Erythroblast (primary cell): ENCODE measurements around the gene MBTPS1.
A peak's percentile ranks its signal among the peaks of the same experiment; 100 is the strongest.

Experiments used
- DNase-seq, 2 experiments: peaks; one replicate each; lab custom pipeline; 2025; lab: John Stamatoyannopoulos, UW
- GATA1 ChIP-seq: IDR thresholded peaks from 2 replicates; pipeline ENCODE4 v1.6.1; 2011; ENCODE audit warnings: low read depth, mild to moderate bottlenecking, control low read depth, low read length, moderate library complexity
- POLR2A ChIP-seq: IDR thresholded peaks from 2 replicates; pipeline ENCODE4 v1.6.1; 2011; ENCODE audit warnings: mild to moderate bottlenecking, low read length

The MBTPS1 gene

DNA sequence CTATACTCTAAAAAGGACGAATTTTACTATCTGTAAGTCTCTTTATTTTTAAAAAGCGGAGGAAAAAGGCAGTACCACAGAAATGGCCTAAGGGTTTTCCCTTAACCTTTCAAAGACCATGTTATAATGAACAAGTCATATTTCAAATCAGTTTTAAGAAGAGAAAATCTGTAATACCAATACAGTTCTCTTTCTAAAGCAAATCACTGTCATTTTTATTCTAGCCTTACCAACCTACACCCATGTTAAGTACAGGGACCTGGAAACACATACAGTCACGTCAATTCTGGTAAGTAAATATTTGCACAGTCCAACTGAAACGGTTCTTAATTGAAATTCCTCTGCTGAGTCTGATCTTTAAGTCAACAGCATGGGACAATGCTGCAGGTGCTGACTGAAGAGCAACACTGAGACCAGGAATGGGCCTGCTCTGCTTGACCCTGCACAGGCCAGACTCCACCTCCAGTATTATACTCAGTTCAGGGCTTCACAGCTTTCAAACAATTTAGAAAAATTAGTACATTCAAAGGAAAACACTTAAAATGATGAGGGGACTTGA is 20.2 kb downstream of the MBTPS1 start:
- TF ChIP-seq POLR2A (no peak), GATA1 (no peak)
- no peak for DNase-seq

DNA sequence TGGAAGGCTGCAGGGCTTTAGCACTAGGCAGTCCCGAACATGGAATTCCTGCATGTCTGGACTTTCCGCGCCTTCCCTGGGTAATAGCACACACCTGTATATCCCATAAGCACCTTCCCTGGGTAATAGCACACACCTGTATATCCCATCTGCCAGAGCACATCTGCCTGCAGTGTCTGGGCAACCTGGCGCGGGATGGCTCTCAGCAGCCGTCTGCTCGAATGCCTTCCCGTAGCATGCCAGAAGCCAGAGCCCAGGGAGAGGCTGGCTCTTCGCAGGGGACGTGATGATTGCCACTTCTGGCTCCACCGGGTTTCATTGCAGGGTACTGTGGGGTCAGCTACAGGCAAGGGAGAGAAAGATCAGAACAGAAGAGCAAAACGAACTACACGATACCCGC is 21.3 kb downstream of the MBTPS1 start:
- no peak for DNase-seq
- TF ChIP-seq GATA1 (no peak), POLR2A (no peak)

DNA sequence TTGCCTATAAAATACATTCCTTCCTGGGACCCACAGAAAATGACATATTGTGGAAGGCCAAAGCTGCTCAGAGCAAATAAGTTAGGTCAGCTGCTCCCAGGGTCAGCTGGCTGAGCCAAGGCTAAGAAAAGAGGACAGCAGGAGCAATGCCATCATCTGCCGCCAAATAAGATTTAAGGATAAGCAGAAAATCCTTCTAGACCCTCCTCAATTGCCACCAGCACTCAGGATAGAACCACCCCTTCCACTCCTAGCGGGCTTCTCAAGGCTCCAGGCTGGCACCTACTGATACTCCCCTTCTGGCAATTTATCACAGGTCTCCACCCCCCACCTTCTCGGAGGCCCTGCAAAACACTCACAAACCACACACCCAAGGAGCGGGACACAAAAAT is 22.9 kb downstream of the MBTPS1 start:
- DNase-seq: no peak
- TF ChIP-seq GATA1 (no peak), POLR2A (no peak)

DNA sequence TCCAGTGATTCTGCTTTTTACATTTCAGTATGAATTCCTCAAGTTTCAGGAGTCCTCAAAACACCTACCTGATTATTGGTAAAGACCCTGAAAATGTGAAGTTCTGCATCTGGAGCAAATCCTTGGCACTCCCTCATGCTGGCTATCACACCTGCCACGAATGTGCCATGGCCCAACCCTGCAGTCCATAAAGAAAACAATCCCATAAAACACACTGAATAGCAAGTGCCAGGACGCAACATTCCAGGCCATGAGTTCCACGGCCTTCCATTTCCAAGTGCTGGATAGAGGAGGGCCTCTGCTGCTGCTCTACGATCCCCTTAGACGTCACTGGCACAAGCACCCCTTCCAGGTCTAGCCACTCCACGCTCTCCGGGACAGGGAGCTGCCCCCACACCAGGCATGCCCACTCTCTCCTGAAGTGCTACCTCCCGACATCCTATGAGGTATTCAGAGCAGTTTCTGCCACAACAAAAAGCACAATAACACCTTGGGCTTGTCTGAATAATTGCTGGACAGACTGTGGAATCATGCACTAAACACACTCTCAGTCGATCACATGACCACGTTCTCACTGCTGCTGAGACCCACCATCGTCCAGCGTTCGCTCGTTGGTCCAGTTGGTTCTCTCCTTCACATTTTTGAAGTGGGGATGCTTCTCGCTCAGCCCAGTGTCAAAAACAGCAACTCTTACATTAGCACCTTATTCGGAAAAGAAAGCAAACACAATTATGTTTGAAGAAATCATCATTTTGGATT is 23.4 kb downstream of the MBTPS1 start:
- DNase-seq: no peak
- TF ChIP-seq GATA1 (no peak), POLR2A (no peak)

DNA sequence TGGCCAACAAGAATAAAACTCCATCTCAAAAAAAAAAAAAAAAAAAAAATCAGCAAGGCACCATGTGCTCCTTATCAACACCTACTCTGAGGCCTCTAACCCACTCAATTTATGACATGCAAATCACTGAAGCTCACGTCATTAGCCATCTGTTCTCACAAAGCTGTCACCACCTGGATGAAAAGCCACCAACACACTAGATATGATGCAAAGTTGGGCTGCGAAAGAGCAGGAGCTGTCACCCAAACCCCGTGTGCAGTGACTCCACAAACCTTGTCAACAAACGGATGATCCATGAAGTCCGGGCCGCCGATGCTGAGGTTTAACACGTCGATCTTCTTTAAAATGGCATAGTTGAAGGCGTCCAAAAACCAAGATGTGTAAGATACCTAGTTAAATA is 25.3 kb downstream of the MBTPS1 start:
- TF ChIP-seq GATA1: no peak
- no peak for TF ChIP-seq POLR2A
- DNase-seq: no peak

DNA sequence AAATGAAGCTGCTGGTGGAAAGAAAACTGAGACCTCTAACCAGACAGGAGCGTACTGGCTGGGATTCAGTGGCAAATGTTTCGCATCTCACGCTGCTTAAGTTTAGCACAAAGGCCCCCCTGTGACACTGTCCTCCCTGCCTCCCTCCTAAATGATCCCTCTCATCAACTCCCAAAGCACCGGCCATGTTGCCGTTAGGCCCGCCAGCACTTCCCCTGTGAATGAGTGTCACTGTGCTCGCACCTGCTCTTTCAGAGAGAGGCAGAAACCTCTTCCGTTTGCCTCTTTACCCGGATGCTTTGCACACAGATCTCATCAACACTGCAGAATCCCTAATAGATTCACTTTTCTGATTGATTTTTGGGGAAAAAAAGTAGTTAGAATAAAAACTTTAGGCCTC is 26.5 kb downstream of the MBTPS1 start:
- no peak for DNase-seq
- TF ChIP-seq GATA1 (no peak), POLR2A (no peak)

DNA sequence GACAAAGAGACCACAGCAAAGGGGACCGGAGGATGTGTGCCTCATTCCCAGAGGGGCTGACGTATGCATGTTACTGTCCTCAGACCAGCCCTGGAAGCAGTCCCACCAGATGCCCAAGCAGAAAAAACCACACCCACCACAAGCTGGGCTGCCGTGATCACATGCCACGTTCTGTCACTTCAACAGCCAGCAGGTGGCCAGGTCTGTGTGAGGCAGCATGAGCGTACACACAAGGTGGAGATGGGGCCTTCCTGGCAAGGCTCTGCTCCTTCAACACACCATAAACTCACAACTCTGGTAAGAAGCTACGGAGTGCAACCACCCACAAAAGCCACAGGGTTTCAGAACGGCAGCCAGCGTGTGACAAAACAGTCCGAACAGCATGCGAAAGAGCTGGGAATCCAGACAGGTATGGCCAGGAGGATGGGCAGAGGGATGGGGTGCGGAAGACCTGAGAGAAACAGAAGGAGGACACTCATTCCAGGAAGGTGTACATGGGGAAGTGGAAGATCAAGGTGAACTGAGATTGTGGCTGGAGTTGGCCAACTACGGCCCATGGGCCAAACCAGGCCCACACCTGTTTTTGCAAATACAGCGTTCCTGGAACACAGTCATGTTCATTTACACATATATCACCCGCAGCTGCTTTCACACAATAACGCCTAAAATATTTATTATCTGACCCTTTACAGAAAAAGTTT is 27.9 kb downstream of the MBTPS1 start:
- TF ChIP-seq POLR2A: no peak
- no peak for TF ChIP-seq GATA1
- peak; percentile 23 to 35 for DNase-seq

DNA sequence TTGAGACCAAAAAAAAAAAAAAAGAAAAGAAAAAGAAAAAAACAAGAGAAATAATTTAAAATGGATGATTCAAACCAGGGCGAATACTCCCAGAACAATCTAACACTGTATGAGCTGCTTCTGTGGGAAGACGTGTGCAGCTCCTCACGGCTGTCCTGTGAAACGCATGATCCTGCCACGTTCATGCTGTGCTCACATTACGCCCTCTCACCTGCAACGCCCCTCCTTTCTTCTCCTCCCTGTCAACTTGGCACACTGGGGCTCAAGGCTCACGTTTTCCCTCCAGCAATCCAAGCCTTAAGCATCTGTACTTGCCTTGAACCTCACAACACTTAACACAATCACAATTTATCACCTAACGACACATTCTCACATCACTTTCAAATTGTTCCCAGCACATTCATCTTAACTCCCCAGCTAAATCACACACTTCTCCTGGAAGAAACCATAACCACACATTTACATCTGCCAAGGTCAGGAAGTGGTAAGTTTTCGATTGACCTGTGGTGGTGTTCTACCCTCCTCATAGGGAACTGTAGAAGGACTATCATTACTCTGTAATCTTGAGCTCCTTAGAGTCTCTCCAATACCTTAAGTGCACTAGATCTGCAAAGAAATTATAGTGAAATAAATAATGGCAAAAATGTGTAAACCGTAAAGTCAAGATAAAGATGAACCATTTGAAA is 29.1 kb downstream of the MBTPS1 start:
- TF ChIP-seq POLR2A (no peak), GATA1 (no peak)
- DNase-seq: no peak

DNA sequence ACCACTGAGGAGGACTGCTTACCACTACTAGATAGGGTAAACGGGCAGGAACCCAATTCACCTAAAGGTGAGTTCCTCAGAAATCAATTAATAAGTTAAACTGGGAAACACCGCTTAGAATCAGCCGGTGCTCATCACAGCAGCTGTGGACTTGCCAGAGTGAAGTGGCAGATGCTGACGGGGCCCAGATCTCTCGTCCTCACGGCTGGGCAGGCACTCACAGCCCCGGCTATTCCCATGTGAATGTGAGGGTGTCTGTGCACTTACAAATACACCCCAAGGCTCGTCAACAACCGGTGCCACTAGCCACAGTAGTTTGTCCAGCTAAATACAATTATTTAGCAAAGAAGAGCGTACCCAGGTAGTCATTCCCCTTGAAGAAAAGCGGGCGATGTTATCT is 29.7 kb downstream of the MBTPS1 start:
- TF ChIP-seq GATA1 (no peak), POLR2A (no peak)
- DNase-seq: no peak

DNA sequence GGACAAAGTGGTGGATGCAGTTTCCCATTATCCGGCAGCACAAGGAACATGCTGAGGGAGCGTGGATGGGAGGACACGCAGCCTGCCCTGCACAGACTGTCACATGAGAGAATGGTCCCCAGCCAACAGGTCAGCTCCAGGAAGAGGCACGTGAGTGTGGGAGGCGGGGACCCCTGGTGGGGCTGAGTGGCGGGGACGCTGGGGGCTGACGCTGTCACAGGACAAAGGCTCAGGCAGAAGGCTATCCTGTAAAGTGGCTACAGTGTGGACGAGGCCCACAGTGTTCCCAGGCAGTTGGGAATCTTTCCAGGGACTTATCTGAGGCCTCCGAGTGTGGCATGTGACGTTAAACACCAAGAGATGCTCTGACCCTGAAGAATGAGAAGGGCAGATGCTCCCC is 30.4 kb downstream of the MBTPS1 start:
- TF ChIP-seq GATA1 (no peak), POLR2A (no peak)
- DNase-seq: no peak

DNA sequence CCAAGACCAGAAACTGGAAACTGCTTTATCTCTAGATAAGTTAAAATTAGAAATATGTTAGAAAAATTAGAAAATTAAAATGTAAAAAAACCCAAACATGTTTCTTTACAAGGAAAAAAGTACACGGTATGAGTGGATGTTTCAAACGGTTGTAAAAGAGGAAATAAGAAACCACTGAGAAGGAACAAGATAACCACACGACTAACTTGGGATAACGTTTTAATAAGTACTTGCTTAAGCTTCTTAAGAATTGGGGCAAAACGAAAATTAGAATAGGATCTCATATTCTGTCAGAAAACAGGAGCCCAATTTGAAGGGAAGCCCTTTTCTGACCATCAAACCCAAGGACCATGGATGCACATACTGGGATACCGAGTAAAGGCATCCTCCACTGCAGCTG is 31.0 kb downstream of the MBTPS1 start:
- no peak for TF ChIP-seq GATA1
- peak; percentile 19 to 20 for DNase-seq

DNA sequence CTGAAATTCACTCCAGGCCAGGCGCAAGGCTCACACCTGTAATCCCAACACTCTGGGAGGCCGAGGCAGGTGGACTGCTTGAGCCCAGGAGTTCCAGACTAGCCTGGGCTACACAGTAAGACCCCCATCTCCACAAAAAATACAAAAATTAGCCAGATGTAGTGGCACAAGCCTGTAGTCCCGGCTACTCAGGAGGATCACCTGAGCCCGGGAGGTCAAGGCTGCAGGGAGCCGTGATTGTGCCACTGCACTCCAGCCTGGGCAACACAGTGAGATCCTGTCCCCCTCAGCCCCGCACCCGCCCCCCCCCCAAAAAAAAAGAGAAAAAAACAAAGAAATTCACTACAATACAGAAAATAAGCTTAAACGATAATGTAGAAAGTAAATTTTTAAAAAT is 31.5 kb downstream of the MBTPS1 start:
- no peak for DNase-seq

DNA sequence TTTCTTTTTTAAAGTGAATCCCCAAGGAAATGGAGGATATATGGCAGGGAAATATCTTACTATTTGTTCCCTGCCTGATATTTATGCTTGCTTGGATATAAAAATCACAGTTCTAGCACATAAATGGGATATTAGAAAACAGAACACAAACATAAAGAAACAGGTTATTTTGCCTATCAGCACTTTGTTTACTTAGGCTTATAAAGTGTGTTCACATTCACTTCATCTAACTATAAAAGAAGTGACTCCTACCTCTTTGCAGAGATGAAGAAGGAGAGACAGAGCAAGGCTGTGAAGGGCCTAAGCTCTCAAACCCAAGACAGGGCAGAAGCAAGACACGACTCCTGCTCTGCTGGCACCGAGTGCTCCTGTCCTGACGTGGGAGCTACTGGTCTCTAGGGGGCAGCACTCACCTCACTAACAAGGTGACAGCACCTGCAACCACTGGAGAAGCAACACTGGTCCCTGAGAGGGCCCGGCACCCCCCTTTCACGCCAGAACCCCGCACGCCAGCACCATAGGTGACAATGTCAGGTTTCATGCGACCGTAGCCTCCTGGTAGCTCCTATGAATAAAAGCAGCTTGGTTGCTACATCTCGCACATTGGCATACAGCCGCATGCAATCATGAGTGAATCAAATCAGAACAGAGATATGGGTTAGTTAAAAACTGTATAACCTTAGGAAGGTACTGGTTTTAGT is 32.0 kb downstream of the MBTPS1 start:
- peak; percentile 76 to 86 for DNase-seq
- TF ChIP-seq POLR2A (no peak), GATA1 (no peak)

More for the DNA sequence above, 31.5 kb downstream of the MBTPS1 start:
- TF ChIP-seq GATA1: no peak
- no peak for TF ChIP-seq POLR2A

DNA sequence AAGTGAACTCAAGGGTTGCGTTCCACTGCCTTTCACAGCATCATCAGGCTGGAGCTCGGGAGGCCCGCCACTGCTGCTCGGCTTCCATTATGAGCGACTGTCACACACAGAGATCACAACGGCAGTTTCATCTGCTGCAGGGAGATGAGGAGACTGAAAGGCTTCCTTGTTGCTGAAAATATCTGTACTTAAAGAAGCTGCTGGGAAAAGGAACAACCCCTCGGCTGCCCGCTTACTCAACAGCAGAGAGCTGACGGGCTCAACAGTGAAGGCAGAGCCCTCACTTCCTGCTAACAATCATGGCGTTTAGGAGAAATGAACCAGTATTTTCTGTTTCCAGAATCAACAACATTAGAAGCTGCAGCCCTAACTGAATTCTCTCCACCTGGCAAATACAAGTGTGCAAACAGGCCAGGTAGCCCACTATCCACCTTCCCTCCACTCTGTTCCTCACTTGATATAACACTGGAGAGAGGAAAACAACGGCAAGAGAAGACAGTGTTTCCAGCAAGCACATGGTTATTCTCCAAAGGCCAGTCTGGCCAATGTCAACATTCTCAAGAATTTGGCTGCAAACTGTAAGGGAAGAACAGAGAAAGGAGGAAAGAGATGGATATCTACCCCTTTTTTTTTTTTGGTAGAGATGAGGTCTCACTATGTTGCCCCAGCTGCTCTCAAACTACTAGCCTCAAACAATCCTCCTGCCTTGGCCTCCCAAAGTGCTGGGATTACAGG is 33.7 kb downstream of the MBTPS1 start:
- no peak for DNase-seq
- TF ChIP-seq GATA1: no peak
- TF ChIP-seq POLR2A: no peak
